Measurements from ENCODE around the gene SOX6. TPM values are rescaled to one million over a fixed set of nuclear protein-coding genes. Genes with fewer than 3 reads are reported as not detected.

Gene SOX6
- total RNA-seq, 1 donor from 2014 or later: 7.6 TPM

GRCh38 chr11:16266021-16266420 is 90.3 kb downstream of the SOX6 start:
- no peak overlapping the region for H3K27ac Mint-ChIP-seq

GRCh38 chr11:16265022-16265421 is 91.3 kb downstream of the SOX6 start:
- no peak overlapping the region for H3K27ac Mint-ChIP-seq
- no peak for TF ChIP-seq CTCF (IDR thresholded peaks at IDR 0.05)
- no peak for TF ChIP-seq EZH2phosphoT487 (IDR thresholded peaks at IDR 0.05)
- no peak for TF ChIP-seq EZH2 (IDR thresholded peaks at IDR 0.05)
- Histone ChIP-seq H3K36me3 (no peaks in the 10 kb centered on the region), H3K9ac (no peak overlapping the region), H3K27ac (no peak overlapping the region), H3F3A (ENCODE audit: low read depth) (no peaks in the 10 kb centered on the region), H3K4me3 (no peak overlapping the region), H3K9me3 (ENCODE audit: low read depth) (no peaks in the 10 kb centered on the region), H4K20me1 (ENCODE audit: low read depth) (no peaks in the 10 kb centered on the region), H3K4me2 (no peak overlapping the region), H3K79me2 (ENCODE audit: low read depth) (no peaks in the 10 kb centered on the region), H3K27me3 (peaks cover 30% of the 10 kb centered on the region), H3K4me1 (no peaks in the 10 kb centered on the region), H2AFZ (replicated peaks) (no peak overlapping the region)
- H3K36me3 Mint-ChIP-seq: peaks cover 9% of the 10 kb centered on the region
- DNase-seq (ENCODE audit: low spot score): no peak
- peaks cover 17% of the 10 kb centered on the region for H3K9me3 Mint-ChIP-seq
- H3K27me3 Mint-ChIP-seq (ENCODE audit: insufficient read depth, low read depth): no peaks in the 10 kb centered on the region
- no peaks in the 10 kb centered on the region for H3K4me1 Mint-ChIP-seq
- H3K4me3 Mint-ChIP-seq: no peak overlapping the region

More at GRCh38 chr11:16266021-16266420, 90.3 kb downstream of the SOX6 start:
- Histone ChIP-seq H3K27me3 (peaks cover 30% of the 10 kb centered on the region), H3K4me3 (no peak overlapping the region), H4K20me1 (ENCODE audit: low read depth) (no peaks in the 10 kb centered on the region), H3K4me2 (no peak overlapping the region), H2AFZ (replicated peaks) (no peak overlapping the region), H3K4me1 (no peaks in the 10 kb centered on the region), H3K79me2 (ENCODE audit: low read depth) (no peaks in the 10 kb centered on the region), H3K27ac (no peak overlapping the region), H3K9me3 (ENCODE audit: low read depth) (no peaks in the 10 kb centered on the region), H3K36me3 (no peaks in the 10 kb centered on the region), H3K9ac (no peak overlapping the region), H3F3A (ENCODE audit: low read depth) (no peaks in the 10 kb centered on the region)
- H3K27me3 Mint-ChIP-seq (ENCODE audit: insufficient read depth, low read depth): no peaks in the 10 kb centered on the region
- no peaks in the 10 kb centered on the region for H3K4me1 Mint-ChIP-seq
- peaks cover 17% of the 10 kb centered on the region for H3K9me3 Mint-ChIP-seq
- no peak overlapping the region for H3K4me3 Mint-ChIP-seq
- peaks cover 9% of the 10 kb centered on the region for H3K36me3 Mint-ChIP-seq
- DNase-seq (ENCODE audit: low spot score): no peak
- TF ChIP-seq CTCF (IDR thresholded peaks at IDR 0.05) (no peak), EZH2 (IDR thresholded peaks at IDR 0.05) (no peak), EZH2phosphoT487 (IDR thresholded peaks at IDR 0.05) (no peak)

GRCh38 chr11:16262645-16262955 is 93.7 kb downstream of the SOX6 start:
- DNase-seq (ENCODE audit: low spot score): no peak
- no peak for TF ChIP-seq CTCF (IDR thresholded peaks at IDR 0.05)
- TF ChIP-seq EZH2phosphoT487 (IDR thresholded peaks at IDR 0.05): no peak
- TF ChIP-seq EZH2 (IDR thresholded peaks at IDR 0.05): no peak
- H3K27ac Mint-ChIP-seq: no peak overlapping the region

More at GRCh38 chr11:16262645-16262955, 93.7 kb downstream of the SOX6 start:
- H4K20me1 ChIP-seq (ENCODE audit: low read depth): no peaks in the 10 kb centered on the region
- no peaks in the 10 kb centered on the region for H3K36me3 ChIP-seq
- H3K9me3 ChIP-seq (ENCODE audit: low read depth): no peaks in the 10 kb centered on the region
- H3K27ac ChIP-seq: no peak overlapping the region
- no peak overlapping the region for H3K4me3 Mint-ChIP-seq
- no peak overlapping the region for H3K9ac ChIP-seq
- H3K36me3 Mint-ChIP-seq: peaks cover 7% of the 10 kb centered on the region
- H3K79me2 ChIP-seq (ENCODE audit: low read depth): no peaks in the 10 kb centered on the region
- H3F3A ChIP-seq (ENCODE audit: low read depth): no peaks in the 10 kb centered on the region
- H3K4me1 ChIP-seq: no peaks in the 10 kb centered on the region
- no peaks in the 10 kb centered on the region for H3K27me3 Mint-ChIP-seq (ENCODE audit: insufficient read depth, low read depth)
- H3K27me3 ChIP-seq: peaks cover 30% of the 10 kb centered on the region
- H3K9me3 Mint-ChIP-seq: peaks cover 11% of the 10 kb centered on the region
- no peak overlapping the region for H3K4me2 ChIP-seq
- no peaks in the 10 kb centered on the region for H3K4me1 Mint-ChIP-seq
- no peak overlapping the region for H3K4me3 ChIP-seq
- H2AFZ ChIP-seq (replicated peaks): no peak overlapping the region
